H9 (cell line): ENCODE results near the gene FGB. TPM values are rescaled to one million over a fixed set of nuclear protein-coding genes. Genes with fewer than 3 reads are reported as not detected.

Experiments used
- DNase-seq: peaks from one replicate; pipeline ENCODE4 v3.0.0-alpha.2; 2017
- H2AFZ ChIP-seq: one replicate; pipeline ENCODE4 v1.6.1; 2013; ENCODE audit warnings: mild to moderate bottlenecking, low read length, control low read depth, moderate library complexity
- H2AK5ac ChIP-seq: 2 replicates; pipeline ENCODE4 v1.6.1; 2013; ENCODE audit warnings: low read length, control low read depth, mixed read lengths; ENCODE audit not compliant: insufficient read length
- H2BK120ac ChIP-seq: one replicate; pipeline ENCODE4 v1.6.1; 2013; ENCODE audit warnings: low read depth, mild to moderate bottlenecking, low read length, control low read depth, inconsistent platforms; ENCODE audit not compliant: poor library complexity, severe bottlenecking
- H2BK12ac ChIP-seq: 2 replicates; pipeline ENCODE4 v1.6.1; 2013; ENCODE audit warnings: low read length, control low read depth, mixed read lengths, low read depth; ENCODE audit not compliant: insufficient read length
- H2BK15ac ChIP-seq: 2 replicates; pipeline ENCODE4 v1.6.1; 2013; ENCODE audit warnings: low read depth, low read length, control low read depth
- H2BK20ac ChIP-seq: one replicate; pipeline ENCODE4 v1.6.1; 2013; ENCODE audit warnings: low read depth, mild to moderate bottlenecking, low read length, control low read depth, inconsistent platforms; ENCODE audit not compliant: poor library complexity, severe bottlenecking
- H2BK5ac ChIP-seq: 2 replicates; pipeline ENCODE4 v1.6.1; 2013; ENCODE audit warnings: low read length, control low read depth, mixed read lengths; ENCODE audit not compliant: insufficient read length
- H3K14ac ChIP-seq: 2 replicates; pipeline ENCODE4 v1.6.1; 2013; ENCODE audit warnings: low read length, control low read depth; ENCODE audit not compliant: insufficient read depth
- H3K18ac ChIP-seq: 2 replicates; pipeline ENCODE4 v1.6.1; 2013; ENCODE audit warnings: low read depth, mild to moderate bottlenecking, mixed read lengths, low read length, control low read depth; ENCODE audit not compliant: insufficient read length
- H3K23ac ChIP-seq: 2 replicates; pipeline ENCODE4 v1.6.1; 2013; ENCODE audit warnings: low read length, control low read depth, mixed read lengths, low read depth; ENCODE audit not compliant: insufficient read length
- H3K23me2 ChIP-seq: 2 replicates; pipeline ENCODE4 v1.6.1; 2013; ENCODE audit warnings: low read depth, mild to moderate bottlenecking, mixed read lengths, low read length, control low read depth; ENCODE audit not compliant: insufficient read length, poor library complexity, severe bottlenecking
- H3K27ac ChIP-seq: 2 replicates; pipeline ENCODE4 v1.5.1; 2013; ENCODE audit warnings: low read length, control low read depth, mixed read lengths, low read depth; ENCODE audit not compliant: insufficient read length
- H3K27me3 ChIP-seq: 2 replicates; pipeline ENCODE4 v1.6.1; 2013; ENCODE audit warnings: low read length, control low read depth, inconsistent platforms; ENCODE audit not compliant: insufficient read depth
- H3K4ac ChIP-seq: 2 replicates; pipeline ENCODE4 v1.6.1; 2013; ENCODE audit warnings: low read depth, mild to moderate bottlenecking, control low read depth, inconsistent platforms, low read length, moderate library complexity
- H3K4me1 ChIP-seq: 2 replicates; pipeline ENCODE4 v1.6.1; 2013; ENCODE audit warnings: low read length, control low read depth, inconsistent platforms; ENCODE audit not compliant: insufficient read depth
- H3K4me2 ChIP-seq: 2 replicates; pipeline ENCODE4 v1.6.1; 2013; ENCODE audit warnings: low read length, control low read depth, mixed read lengths; ENCODE audit not compliant: insufficient read length, insufficient read depth
- H3K56ac ChIP-seq: 2 replicates; pipeline ENCODE4 v1.6.1; 2013; ENCODE audit warnings: low read depth, mild to moderate bottlenecking, mixed read lengths, low read length, control low read depth; ENCODE audit not compliant: insufficient read length
- H3K79me1 ChIP-seq: 2 replicates; pipeline ENCODE4 v1.6.1; 2013; ENCODE audit warnings: low read depth, mild to moderate bottlenecking, moderate library complexity, low read length, control low read depth, inconsistent platforms; ENCODE audit not compliant: insufficient read depth, poor library complexity, severe bottlenecking
- H3K79me2 ChIP-seq: 2 replicates; pipeline ENCODE4 v1.6.1; 2013; ENCODE audit warnings: low read length, control low read depth, inconsistent platforms; ENCODE audit not compliant: insufficient read depth
- H3K9ac ChIP-seq: 2 replicates; pipeline ENCODE4 v1.6.1; 2013; ENCODE audit warnings: low read length, control low read depth, mixed read lengths; ENCODE audit not compliant: insufficient read length; ENCODE audit errors: extremely low read depth
- H3K9me3 ChIP-seq: one replicate; pipeline ENCODE4 v1.6.1; 2013; ENCODE audit warnings: low read depth, low read length, inconsistent platforms; ENCODE audit not compliant: control insufficient read depth
- H3T11ph ChIP-seq: one replicate; pipeline ENCODE4 v1.6.1; 2013; ENCODE audit warnings: mild to moderate bottlenecking, low read length, control low read depth, inconsistent platforms
- H4K20me1 ChIP-seq: one replicate; pipeline ENCODE4 v1.6.1; 2013; ENCODE audit not compliant: control insufficient read depth, insufficient read length, insufficient read depth
- H4K5ac ChIP-seq: 2 replicates; pipeline ENCODE4 v1.6.1; 2013; ENCODE audit warnings: low read depth, mild to moderate bottlenecking, mixed read lengths, low read length, control low read depth; ENCODE audit not compliant: insufficient read length
- H4K8ac ChIP-seq: replicated peaks from 2 replicates; pipeline ENCODE4 v1.6.1; 2013; ENCODE audit warnings: low read length, control low read depth, mixed read lengths, low read depth; ENCODE audit not compliant: insufficient read length
- H4K91ac ChIP-seq: 2 replicates; pipeline ENCODE4 v1.6.1; 2013; ENCODE audit warnings: low read depth, mild to moderate bottlenecking, moderate library complexity, mixed read lengths, low read length, control low read depth; ENCODE audit not compliant: insufficient read length
- H3K27ac Mint-ChIP-seq, 3 experiments: 2 replicates in 2 of 3; 3 replicates in 1 of 3; pipeline ENCODE4 v1.8.0; 2020 to 2021; ENCODE audit warnings: mixed read lengths in 3 of 3, mild to moderate bottlenecking in 1 of 3, moderate library complexity in 1 of 3
- H3K27me3 Mint-ChIP-seq: 2 replicates; pipeline ENCODE4 v1.8.0; 2021; ENCODE audit warnings: low read depth, mild to moderate bottlenecking, moderate library complexity, mixed read lengths
- H3K36me3 Mint-ChIP-seq, 3 experiments: 2 replicates in 2 of 3; 3 replicates in 1 of 3; pipeline ENCODE4 v1.8.0; 2020 to 2021; ENCODE audit warnings: low read depth in 3 of 3, mixed read lengths in 3 of 3; ENCODE audit not compliant: insufficient read depth in 1 of 3
- H3K4me1 Mint-ChIP-seq, 2 experiments: 2 replicates each; pipeline ENCODE4 v1.8.0; 2020; ENCODE audit warnings: mixed read lengths in 2 of 2
- H3K4me3 Mint-ChIP-seq, 2 experiments: 2 replicates in 1 of 2; 3 replicates in 1 of 2; pipeline ENCODE4 v1.8.0; 2020 to 2021; ENCODE audit warnings: mild to moderate bottlenecking in 2 of 2, mixed read lengths in 2 of 2, moderate library complexity in 1 of 2
- H3K9me3 Mint-ChIP-seq, 2 experiments: 2 replicates in 1 of 2; 3 replicates in 1 of 2; pipeline ENCODE4 v1.8.0; 2020; ENCODE audit warnings: mild to moderate bottlenecking in 2 of 2, mixed read lengths in 2 of 2, moderate library complexity in 1 of 2
- WGBS: extraction: QIAGEN DNeasy Blood & Tissue Kit; methylation state at CpG from one replicate; pipeline ENCODE4 v1.1.7; 2013; ENCODE audit warnings: missing lambda C conversion rate, low lambda C conversion rate, mixed read lengths; ENCODE audit not compliant: insufficient read length; ENCODE audit errors: extremely low coverage; 5-methylcytosine and 5-hydroxymethylcytosine counted together
- total RNA-seq: library from RNA; stranded (reverse); gene quantifications from 2 replicates; pipeline ENCODE4 v1.2.1, GENCODE V29; 2021
- TF ChIP-seq, protein P1 (sequence below): fragments of 200-600 bp; sonication (generic); conservative IDR thresholded peaks from 3 replicates; pipeline ENCODE4 v1.8.0; 2021; ENCODE audit warnings: antibody characterized with exemption, mild to moderate bottlenecking

Gene FGB
- total RNA-seq, 1 experiment from 2014 or later = not detected

DNA sequence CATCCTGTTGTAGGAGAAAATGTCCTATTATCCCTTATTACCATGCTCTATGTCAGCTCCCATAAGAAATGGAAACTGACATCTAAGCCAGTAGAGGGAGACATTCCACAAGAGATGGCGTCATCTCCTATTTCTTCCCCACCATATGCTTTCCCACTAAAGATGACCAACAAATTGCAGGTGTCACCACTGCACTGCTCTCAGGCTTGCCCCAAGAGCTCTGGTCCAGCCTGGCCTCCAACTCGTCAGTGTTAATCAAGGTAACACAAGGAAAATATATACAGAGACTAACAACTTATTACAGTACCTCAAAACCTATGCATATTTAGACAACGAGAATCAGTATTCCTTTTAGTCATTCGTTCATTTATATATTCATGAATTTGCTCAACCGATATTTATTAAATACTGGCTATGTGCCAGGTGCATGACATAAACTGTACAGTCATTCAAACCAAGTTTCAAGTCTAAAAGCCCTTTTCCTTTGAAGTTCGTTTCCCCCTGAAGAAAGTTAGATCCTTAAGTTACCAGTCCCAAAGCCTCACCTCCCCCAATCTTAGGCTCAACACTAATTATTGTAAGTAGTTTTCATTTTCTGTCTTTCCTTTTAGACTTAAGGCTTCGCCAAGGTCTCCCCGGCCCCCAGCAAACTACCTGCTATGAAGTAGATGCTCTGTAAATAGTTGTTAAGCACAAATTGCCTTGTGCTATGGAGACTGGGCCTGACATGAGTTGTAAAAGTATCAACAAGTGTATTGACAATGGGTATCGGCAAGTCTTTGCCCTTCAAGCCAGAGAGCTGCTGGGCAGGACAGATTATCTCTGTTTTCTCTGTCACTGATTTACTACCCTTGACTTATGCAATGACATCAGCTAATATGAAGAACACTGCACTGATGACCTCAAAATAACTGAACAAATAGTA, 3.1 kb upstream of the FGB start:
- Histone ChIP-seq H2AFZ (no peak overlapping the region), H3K4me1 (no peaks in the 10 kb centered on the region), H2BK15ac (no peak overlapping the region), H3K23me2 (no peaks in the 10 kb centered on the region), H3K4me2 (no peak overlapping the region), H4K5ac (no peak overlapping the region), H3K56ac (no peak overlapping the region), H3K23ac (no peak overlapping the region), H2BK20ac (no peak overlapping the region), H4K8ac (no peak overlapping the region), H3K79me1 (no peaks in the 10 kb centered on the region), H3K4ac (no peak overlapping the region), H3K9ac (no peak overlapping the region), H3K9me3 (no peaks in the 10 kb centered on the region), H3K27ac (no peak overlapping the region), H2AK5ac (no peak overlapping the region), H2BK120ac (no peak overlapping the region), H3K79me2 (no peaks in the 10 kb centered on the region), H4K91ac (no peak overlapping the region), H3K18ac (no peak overlapping the region), H2BK5ac (no peak overlapping the region), H3T11ph (no peak overlapping the region), H3K14ac (no peak overlapping the region), H4K20me1 (no peaks in the 10 kb centered on the region), H3K27me3 (no peaks in the 10 kb centered on the region), H2BK12ac (no peak overlapping the region)
- TF ChIP-seq, protein P1, sequence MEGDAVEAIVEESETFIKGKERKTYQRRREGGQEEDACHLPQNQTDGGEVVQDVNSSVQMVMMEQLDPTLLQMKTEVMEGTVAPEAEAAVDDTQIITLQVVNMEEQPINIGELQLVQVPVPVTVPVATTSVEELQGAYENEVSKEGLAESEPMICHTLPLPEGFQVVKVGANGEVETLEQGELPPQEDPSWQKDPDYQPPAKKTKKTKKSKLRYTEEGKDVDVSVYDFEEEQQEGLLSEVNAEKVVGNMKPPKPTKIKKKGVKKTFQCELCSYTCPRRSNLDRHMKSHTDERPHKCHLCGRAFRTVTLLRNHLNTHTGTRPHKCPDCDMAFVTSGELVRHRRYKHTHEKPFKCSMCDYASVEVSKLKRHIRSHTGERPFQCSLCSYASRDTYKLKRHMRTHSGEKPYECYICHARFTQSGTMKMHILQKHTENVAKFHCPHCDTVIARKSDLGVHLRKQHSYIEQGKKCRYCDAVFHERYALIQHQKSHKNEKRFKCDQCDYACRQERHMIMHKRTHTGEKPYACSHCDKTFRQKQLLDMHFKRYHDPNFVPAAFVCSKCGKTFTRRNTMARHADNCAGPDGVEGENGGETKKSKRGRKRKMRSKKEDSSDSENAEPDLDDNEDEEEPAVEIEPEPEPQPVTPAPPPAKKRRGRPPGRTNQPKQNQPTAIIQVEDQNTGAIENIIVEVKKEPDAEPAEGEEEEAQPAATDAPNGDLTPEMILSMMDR = peak; percentile 82
- Mint-ChIP-seq H3K27ac (no peak overlapping the region), H3K4me1 (no peaks in the 10 kb centered on the region), H3K4me3 (no peak overlapping the region), H3K27me3 (no peaks in the 10 kb centered on the region; the same call in 1 of the 2 replicates), H3K36me3 (no peaks in the 10 kb centered on the region), H3K9me3 (no peaks in the 10 kb centered on the region)
- no CpG with 5 or more reads among the region's 9 CpGs for WGBS
- peak; percentile 46 for DNase-seq
